Bone marrow (tissue), 2 donors: ENCODE data around the gene CKLF.
"Not testable (repeated sequence)": the region's sequence is repeated elsewhere in the genome, so short reads cannot be mapped to it uniquely, and the experiment has no call there.

Source experiments
- DNase-seq, 2 donors: peaks; one replicate each; lab custom pipeline; 2025; lab: John Stamatoyannopoulos, UW

Gene CKLF

DNA sequence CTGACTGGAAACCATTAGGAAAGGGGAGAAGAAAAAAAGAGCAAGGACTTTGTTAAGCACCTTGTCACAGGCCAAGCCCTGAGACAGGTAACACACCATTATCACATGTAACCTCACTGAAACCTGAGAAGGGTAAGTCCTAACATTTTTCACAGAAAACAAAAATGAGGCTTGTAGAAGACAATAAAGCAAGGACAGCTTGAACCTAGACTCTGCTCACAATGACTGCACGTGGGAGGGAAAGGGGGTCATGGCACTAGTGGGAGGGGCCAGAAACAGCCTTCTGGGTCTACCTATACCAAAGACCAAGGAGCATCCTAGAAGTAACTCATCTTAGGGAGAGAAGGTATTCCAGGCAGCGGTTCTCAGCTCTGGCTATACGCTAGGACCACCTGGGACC is 10.0 kb upstream of the CKLF start:
- no peak for DNase-seq

DNA sequence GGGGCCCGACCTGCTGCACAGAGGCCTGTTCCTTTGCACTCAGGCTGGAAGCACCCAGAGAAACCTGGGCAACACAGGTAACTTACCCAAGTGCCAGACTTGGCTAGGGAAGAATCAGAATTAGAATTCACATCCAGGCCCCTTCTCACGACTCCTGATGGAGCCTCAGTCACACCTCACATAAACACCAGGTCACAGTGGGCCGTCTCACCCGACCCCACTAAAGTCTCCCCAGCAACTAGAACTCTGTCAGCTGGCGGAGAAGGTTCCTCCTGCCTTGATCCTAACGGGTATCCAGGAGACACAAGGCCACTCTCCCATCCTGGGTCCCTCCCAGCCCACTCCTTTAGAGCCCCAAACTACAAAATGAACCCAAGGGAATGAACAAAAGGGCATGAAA is 8.8 kb upstream of the CKLF start:
- no peak for DNase-seq

- no peak for DNase-seq
These were observed 8.2 kb upstream of the CKLF start for GRCh38 chr16:66544016-66544757.

GRCh38 chr16:66547101-66547989 is 5.0 kb upstream of the CKLF start:
- DNase-seq: no peak

- DNase-seq: no peak
These were observed 4.3 kb upstream of the CKLF start for GRCh38 chr16:66548068-66548467.

GRCh38 chr16:66548868-66549267 is 3.5 kb upstream of the CKLF start:
- DNase-seq: no peak

- DNase-seq: peak in 1 of 2 donors; percentile 36
These were observed 2.9 kb upstream of the CKLF start, which contains the start of gene TK2 for GRCh38 chr16:66549284-66550131. Gene TK2, minus strand, starts transcription at chr16:66550122. Its CDS starts 61 bp downstream, at chr16:66550061.

- DNase-seq: peak; percentile 9 to 66
These were observed 1.0 kb upstream of the CKLF start for GRCh38 chr16:66551348-66551759.

- DNase-seq: no peak
These were observed 539 bp upstream of the CKLF start for GRCh38 chr16:66551788-66552285.

DNA sequence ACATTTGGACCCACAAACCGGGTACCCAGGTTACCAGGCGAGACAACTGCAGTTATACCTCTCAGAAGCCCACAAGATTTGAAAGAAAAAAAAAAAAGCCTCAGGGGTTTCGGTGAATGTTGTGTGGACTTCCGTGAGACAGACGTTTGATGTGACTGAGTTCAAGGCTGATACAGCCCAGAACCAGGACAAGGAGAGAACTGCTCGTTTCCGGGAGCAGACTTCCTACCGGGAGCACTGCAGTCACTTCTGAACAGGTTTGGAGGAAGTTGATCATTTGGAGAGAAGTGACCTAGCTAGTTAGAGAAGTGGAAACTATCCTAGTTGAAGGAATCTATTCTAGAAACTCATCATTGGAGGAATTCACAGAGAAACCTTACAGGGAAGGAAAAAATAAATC is 847 bp downstream of the CKLF start:
- DNase-seq: no peak

DNA sequence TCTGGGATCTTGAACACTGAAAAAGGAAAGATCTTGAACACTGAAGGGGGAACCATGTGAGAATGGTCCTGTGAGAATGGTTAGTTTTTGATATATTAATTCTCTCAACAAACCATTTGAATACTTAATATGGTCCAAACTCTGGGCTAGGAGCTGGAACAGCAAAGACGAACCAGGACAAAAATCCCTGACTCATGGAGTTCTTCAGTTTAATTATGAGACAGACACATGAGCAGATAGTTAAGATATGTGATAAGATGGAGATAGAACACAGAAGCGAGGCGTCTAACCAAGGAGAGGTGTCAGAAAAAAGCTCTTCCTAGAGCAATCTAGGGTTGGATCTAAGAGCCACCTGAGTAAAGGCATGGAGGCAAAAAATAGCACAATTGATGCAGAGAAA is 1.6 kb downstream of the CKLF start:
- no peak for DNase-seq

DNA sequence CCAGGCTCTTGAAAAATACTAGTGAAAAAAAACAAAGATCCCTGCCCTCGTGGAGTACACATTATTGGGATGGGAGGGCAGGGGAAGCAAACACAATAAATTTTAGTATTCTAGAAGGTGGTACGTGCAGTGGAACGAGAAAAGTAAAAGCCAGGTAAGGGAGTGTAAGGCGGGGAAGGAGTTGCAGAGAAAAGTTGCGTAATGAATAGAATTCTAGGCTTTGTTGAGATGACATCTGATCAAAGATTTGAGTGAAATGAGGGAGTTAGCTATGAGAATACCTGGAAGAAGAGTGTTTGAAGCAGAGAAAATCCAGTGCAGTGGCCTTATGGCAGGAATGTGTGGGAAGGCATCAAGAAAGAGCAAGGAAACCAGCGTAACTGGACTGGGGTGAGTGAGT is 2.1 kb downstream of the CKLF start:
- no peak for DNase-seq

GRCh38 chr16:66560107-66560506 is 7.7 kb downstream of the CKLF start:
- DNase-seq: no peak

GRCh38 chr16:66561381-66562080 is 9.2 kb downstream of the CKLF start:
- DNase-seq: no peak

- DNase-seq: no peak
These were observed 10.0 kb downstream of the CKLF start for GRCh38 chr16:66562409-66562808.

DNA sequence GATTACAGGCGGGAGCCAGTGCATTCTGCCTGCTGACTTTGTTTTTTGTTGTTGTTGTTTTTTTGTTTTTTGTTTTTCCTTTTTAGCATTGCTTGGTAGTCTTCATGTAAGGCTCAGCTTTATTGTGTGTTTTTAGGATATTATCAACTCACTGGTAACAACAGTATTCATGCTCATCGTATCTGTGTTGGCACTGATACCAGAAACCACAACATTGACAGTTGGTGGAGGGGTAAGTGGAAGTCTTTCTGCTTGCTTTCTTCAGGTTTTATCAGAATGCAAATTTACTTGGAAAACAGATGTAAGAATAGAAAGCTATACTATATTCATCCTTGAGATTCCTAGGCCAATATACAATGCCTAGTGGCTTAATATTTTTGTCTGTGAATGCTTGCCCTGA is 10.6 kb downstream of the CKLF start:
- no peak for DNase-seq

DNA sequence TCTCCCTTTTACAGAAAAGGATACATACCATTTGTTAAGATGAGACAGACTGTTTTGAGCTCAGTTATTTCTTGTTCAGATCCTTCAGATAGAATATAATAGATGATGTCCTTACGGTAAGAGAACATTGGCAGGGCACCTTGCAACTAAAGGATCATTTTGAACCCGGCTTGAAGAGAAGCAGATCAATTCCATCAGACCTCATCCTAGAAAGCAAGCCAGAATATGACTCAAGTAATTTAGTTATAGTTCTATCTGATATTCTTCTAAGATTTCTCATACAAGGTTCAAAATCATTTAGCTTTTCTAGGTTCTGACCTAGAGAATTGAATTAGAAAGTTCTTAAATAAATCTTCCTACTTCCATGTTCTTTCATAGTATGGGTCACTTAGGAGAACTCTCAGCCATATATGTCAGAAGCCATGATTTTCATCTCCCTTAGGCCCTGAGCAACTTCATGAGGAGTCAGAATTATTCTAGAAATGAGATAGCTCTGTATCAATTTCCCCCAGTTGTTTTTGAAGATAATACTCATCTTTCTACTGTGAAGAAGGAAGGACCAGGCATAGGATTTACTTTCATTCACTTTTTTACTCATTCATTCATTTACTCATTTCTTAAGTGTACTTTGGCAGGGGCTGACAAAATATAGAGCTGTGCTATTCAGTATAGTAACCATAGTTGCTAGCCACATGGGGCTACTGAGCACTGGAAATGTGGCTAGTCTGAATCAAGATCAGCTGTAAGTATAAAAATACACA is 11.4 kb downstream of the CKLF start:
- no peak for DNase-seq

- DNase-seq: no peak
These were observed 13.9 kb downstream of the CKLF start, which contains the start of gene CMTM1 for GRCh38 chr16:66566051-66566901. Gene CMTM1, plus strand, starts transcription at chr16:66566439. Its CDS starts 75 bp downstream, at chr16:66566514.

- DNase-seq: not testable (repeated sequence)
These were observed 14.9 kb downstream of the CKLF start for GRCh38 chr16:66567270-66567669.

DNA sequence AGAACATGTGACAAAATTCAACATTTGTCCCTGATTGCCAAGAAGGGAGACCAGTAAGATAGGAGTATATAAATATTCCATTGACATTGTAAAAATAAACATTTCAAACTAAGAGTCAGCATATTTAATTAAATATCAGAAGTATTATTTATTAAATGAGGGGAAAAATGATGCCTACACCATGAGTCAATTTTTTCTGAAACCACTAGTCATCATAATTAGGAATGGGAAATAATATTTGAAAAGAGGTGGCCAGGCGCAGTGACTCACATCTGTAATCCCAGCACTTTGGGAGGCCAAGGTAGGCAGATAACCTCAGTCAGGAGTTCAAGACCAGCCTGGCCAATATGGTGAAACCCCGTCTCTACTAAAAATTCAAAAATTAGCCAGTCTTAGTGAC is 16.0 kb downstream of the CKLF start:
- DNase-seq: no peak
